Measurements from ENCODE around the gene GRB10. TPM values are rescaled to one million over a fixed set of nuclear protein-coding genes. Genes with fewer than 3 reads are reported as not detected.

GRB10 gene
- total RNA-seq, 1 experiment from 2014 or later: 47.9 TPM

- H4K20me1 ChIP-seq (ENCODE audit: insufficient read depth): peaks cover 51% of the 10 kb centered on the region
- no peaks in the 10 kb centered on the region for H3K27me3 ChIP-seq (ENCODE audit: insufficient read depth, low read depth)
- ChIA-PET CTCF (no interaction called here), POLR2A (ENCODE audit: unreplicated experiment) (no interaction called here)
- DNase-seq: no peak
- H3K9me3 ChIP-seq (ENCODE audit: insufficient read depth, low read depth): no peaks in the 10 kb centered on the region
- no peaks in the 10 kb centered on the region for H3K9me2 ChIP-seq (ENCODE audit: insufficient read depth)
- no peak overlapping the region for H2AFZ ChIP-seq
- H3K36me3 ChIP-seq (ENCODE audit: low read depth): peaks cover 3% of the 10 kb centered on the region; the same call in 1 of the 2 replicates
- TF ChIP-seq CTCF (conservative IDR thresholded peaks at IDR 0.05): no peak
- TF ChIP-seq EZH2 (IDR thresholded peaks at IDR 0.05; ENCODE audit: low read depth): no peak
- BruUV-seq (replicated peaks): no TSS peak
- no peak overlapping the region for H3K4me2 ChIP-seq
- H3K4me3 ChIP-seq: no peak overlapping the region
- no peaks in the 10 kb centered on the region for H3K79me2 ChIP-seq (ENCODE audit: low read depth)
- H3K4me1 ChIP-seq (replicated peaks; ENCODE audit: insufficient read depth): peaks cover 9% of the 10 kb centered on the region
- no peaks in the 10 kb centered on the region; the same call in 1 of the 2 replicates for H3F3A ChIP-seq (ENCODE audit: insufficient read depth, low read depth)
- H3K27ac ChIP-seq: no peak overlapping the region
- intact Hi-C loops (cut with micrococcal nuclease; ENCODE audit: unreplicated experiment): loop anchor here (5.0 kb wide), 3 partner anchors 50 to 575 kb away; no protein-coding TSS in a partner anchor
These were observed 105.1 kb downstream of the GRB10 start for GRCh38 chr7:50677638-50677996.

- no peak overlapping the region for H3K27ac ChIP-seq
- TF ChIP-seq EZH2 (IDR thresholded peaks at IDR 0.05; ENCODE audit: low read depth) (no peak), CTCF (conservative IDR thresholded peaks at IDR 0.05) (no peak)
- BruUV-seq (replicated peaks): no TSS peak
- ChIA-PET CTCF (no interaction called here), POLR2A (ENCODE audit: unreplicated experiment) (no interaction called here)
- H3K4me3 ChIP-seq: no peak overlapping the region
- H3K4me2 ChIP-seq: no peak overlapping the region
- no peak overlapping the region for H2AFZ ChIP-seq
- no peaks in the 10 kb centered on the region; the same call in 1 of the 2 replicates for H3F3A ChIP-seq (ENCODE audit: insufficient read depth, low read depth)
- intact Hi-C loops (cut with micrococcal nuclease; ENCODE audit: unreplicated experiment): loop anchor here (5.0 kb wide), 3 partner anchors 50 to 575 kb away; no protein-coding TSS in a partner anchor
- no peaks in the 10 kb centered on the region for H3K9me3 ChIP-seq (ENCODE audit: insufficient read depth, low read depth)
- H4K20me1 ChIP-seq (ENCODE audit: insufficient read depth): peaks cover 54% of the 10 kb centered on the region
- peaks cover under 1% of the 10 kb centered on the region; the same call in 1 of the 2 replicates for H3K36me3 ChIP-seq (ENCODE audit: low read depth)
- H3K9me2 ChIP-seq (ENCODE audit: insufficient read depth): no peaks in the 10 kb centered on the region
- H3K27me3 ChIP-seq (ENCODE audit: insufficient read depth, low read depth): no peaks in the 10 kb centered on the region
- H3K79me2 ChIP-seq (ENCODE audit: low read depth): no peaks in the 10 kb centered on the region
- H3K4me1 ChIP-seq (replicated peaks; ENCODE audit: insufficient read depth): peaks cover 4% of the 10 kb centered on the region; the same call in 1 of the 2 replicates
- DNase-seq: no peak
These were observed 105.7 kb downstream of the GRB10 start for GRCh38 chr7:50676740-50677637.

DNA sequence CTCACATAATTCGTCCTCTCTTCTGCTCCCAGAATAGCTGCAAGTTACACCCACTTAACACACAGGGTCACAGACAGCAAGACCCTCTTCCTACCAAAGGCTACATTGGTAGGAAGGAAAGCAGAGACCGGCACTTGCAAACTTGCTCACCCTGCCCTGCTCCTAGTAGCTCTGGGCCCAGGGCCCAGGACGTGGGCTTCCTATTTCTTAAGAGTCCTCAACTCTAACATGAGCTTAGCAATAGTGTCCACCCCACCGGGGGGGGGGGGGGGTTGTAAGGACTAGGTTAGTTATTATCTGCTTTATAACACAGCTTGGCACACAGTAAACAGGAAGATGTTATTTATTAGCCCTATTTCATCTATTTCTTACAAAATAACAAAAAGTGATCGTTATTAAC lies 106.6 kb downstream of the GRB10 start:
- no peaks in the 10 kb centered on the region for H3K79me2 ChIP-seq (ENCODE audit: low read depth)
- H3F3A ChIP-seq (ENCODE audit: insufficient read depth, low read depth): peaks cover under 1% of the 10 kb centered on the region
- no peak for TF ChIP-seq EZH2 (IDR thresholded peaks at IDR 0.05; ENCODE audit: low read depth)
- TF ChIP-seq CTCF (conservative IDR thresholded peaks at IDR 0.05): no peak
- H3K27ac ChIP-seq: no peak overlapping the region
- ChIA-PET POLR2A (ENCODE audit: unreplicated experiment) (no interaction called here), CTCF (no interaction called here)
- intact Hi-C loops (cut with micrococcal nuclease; ENCODE audit: unreplicated experiment): loop anchor here (5.0 kb wide), 3 partner anchors 49 to 574 kb away; no protein-coding TSS in a partner anchor
- H2AFZ ChIP-seq: no peak overlapping the region
- peaks cover 4% of the 10 kb centered on the region; the same call in 1 of the 2 replicates for H3K4me1 ChIP-seq (replicated peaks; ENCODE audit: insufficient read depth)
- peaks cover 59% of the 10 kb centered on the region for H4K20me1 ChIP-seq (ENCODE audit: insufficient read depth)
- BruUV-seq (replicated peaks): no TSS peak
- no peak overlapping the region for H3K4me2 ChIP-seq
- H3K36me3 ChIP-seq (ENCODE audit: low read depth): 0 out of 2 replicates have a peak, but pooled peaks cover 5% of the 10 kb centered on the region
- no peaks in the 10 kb centered on the region for H3K9me2 ChIP-seq (ENCODE audit: insufficient read depth)
- no peak overlapping the region for H3K4me3 ChIP-seq
- no peaks in the 10 kb centered on the region for H3K27me3 ChIP-seq (ENCODE audit: insufficient read depth, low read depth)
- H3K9me3 ChIP-seq (ENCODE audit: insufficient read depth, low read depth): no peaks in the 10 kb centered on the region
- no peak for DNase-seq
